Activated CD4-positive, alpha-beta T cell treated with anti-CD3 and anti-CD28 coated beads, Interleukin-2, amount 50 U/mL, for 16 hours (primary cell): ENCODE data around the gene CSNK1G2.

ENCODE experiments used
- DNase-seq: peaks from one replicate; pipeline ENCODE4 v3.0.0-alpha.2; 2020

CSNK1G2 gene

GRCh38 chr19:1920644-1921043, 20.3 kb upstream of the CSNK1G2 start:
- no peak for DNase-seq

- DNase-seq, result no peak
Observed at GRCh38 chr19:1921326-1921725, 19.6 kb upstream of the CSNK1G2 start.

GRCh38 chr19:1921825-1922224, 19.1 kb upstream of the CSNK1G2 start:
- DNase-seq, result peak; percentile 55

GRCh38 chr19:1922803-1923202, 18.2 kb upstream of the CSNK1G2 start:
- no peak for DNase-seq

- DNase-seq, result peak; percentile 80
Observed at GRCh38 chr19:1923319-1923718, 17.7 kb upstream of the CSNK1G2 start.

DNA sequence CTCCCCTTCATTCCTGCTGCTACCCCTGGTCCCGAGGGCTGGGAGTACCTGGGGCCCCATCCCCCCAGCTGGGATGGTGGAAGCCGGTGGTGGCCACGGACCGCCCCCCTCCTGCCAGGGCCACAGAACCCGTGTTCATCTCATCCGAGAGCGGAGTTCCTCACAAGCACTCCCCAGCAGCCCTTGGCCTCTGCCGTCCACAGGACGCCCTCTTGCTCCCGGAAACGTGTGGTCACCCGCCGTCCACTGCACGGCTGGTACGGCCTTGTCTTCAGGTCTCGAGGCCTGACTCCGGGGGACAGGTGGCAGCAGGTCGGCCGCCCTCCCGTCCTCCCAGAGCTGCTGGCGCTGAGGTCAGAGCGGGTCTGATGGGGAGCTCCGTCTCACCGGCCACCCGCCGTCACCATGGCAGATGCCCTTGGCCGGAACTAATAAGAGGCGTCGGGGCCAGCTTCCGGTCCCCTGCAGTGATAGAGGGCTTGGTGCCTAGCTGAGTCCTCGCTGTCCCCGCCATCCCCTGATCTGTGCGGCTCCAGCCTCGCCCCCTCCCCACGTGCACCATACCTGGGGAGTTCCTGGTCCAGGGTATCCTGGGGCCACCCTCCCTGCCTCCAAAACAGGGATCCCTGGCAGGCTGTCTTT, 16.5 kb upstream of the CSNK1G2 start:
- no peak for DNase-seq

DNA sequence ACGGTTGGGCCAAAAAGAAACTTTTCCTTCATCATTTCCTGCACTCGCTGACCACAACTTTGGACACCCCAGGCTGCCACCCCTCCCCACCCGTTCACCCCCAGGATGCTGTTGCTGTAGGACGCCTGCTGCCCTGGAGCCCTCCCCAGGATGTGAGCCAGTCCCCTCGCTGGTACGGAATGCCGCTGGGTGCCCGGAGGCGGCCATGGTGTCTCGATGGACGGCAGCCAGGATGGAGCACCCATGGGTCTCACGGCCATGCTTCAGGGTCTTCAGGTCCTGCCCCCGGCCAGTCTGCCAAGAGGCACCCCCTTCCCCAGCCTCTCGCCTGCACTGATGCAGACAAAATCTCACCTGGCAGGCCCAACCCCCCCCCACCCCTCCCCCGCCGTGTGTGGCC, 15.4 kb upstream of the CSNK1G2 start:
- no peak for DNase-seq

DNA sequence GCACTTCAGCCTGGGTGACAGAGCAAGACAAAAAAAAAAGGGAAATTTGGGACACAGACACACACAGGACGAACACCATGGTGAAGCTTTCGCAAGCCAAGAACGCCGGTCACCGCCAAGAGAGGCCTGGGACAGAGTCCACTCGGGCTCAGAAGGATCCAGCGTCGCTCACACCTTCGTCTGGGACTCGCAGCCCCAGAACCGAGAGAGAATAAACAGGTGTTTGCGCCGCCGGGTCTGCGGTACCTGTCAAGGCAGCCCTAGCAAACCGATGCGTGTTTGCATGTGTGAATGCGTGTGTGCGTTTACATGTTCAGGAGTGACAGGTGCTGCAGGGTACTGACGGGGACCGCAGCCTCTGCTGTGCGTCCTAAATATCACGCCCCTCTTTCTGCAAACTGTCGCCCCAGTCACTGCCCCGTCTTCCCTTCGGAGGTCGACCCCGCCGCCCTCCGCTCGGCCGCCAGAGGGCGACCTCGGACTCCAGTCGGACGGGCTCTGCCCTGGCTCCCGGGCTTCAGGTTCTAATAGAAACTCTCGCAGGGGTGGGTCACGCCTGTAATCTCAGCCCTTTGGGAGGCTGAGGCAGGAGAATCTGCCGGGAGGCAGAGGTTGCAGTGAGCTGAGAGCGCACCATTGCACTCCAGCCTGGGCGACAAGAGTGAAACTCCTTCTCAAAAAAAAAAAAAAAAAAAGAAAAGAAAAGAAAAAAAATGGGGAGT, 11.8 kb upstream of the CSNK1G2 start:
- peak; percentile 83 for DNase-seq

DNA sequence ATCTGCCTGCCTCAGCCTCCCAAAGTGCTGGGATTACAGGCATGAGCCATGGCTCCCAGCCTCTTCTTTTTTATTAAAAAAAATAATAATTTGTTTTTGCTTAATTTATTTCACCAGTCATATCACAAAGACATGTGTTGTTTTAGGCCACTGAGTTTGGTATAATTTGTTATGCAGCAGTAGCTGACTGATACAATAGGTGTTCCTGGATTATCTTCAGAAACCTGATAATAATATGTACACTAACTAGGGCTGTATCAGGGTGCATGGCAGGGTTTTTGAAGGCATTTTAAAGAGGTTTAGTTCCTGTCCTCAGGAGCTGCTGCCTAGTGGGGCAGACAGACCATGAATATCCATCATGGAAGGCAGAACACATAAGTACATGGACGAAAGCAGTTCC, 9.5 kb upstream of the CSNK1G2 start:
- DNase-seq, result no peak

GRCh38 chr19:1932395-1932794, 8.6 kb upstream of the CSNK1G2 start:
- no peak for DNase-seq

DNA sequence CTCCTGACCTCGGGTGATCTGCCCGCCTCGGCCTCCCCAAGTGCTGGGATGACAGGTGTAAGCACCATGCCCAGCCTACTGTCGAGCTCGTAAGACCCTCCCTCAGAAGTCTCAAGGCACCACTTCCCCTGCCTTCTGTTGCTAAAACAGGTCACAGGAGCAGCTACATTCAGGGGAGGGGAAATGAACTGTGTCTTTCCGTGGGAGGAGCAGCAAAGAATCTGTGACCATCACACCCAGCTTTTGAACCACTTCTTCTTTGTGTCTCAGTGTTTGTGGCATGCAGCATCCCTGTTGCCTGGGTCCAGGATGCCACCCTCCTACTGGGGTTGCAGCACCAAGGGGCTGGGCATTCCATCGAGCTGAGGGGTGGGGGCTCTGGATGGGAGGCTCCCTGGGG, 7.7 kb upstream of the CSNK1G2 start:
- DNase-seq, result no peak

DNA sequence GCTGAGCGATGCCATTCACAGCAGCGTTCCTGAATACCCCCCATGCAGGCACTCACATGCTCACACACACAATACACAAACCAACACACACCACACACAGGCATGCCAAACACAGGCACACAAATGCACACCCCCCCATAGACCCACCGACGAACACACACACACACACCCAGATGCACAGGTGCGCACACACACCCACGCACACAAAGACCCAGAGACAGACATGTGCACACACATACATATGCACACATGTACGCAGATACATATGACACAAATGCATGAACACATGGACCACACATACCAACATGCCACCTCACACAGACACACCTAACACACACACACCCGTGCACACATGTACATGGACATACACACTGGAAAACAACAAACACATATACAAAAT, 7.0 kb upstream of the CSNK1G2 start:
- DNase-seq, result no peak

- DNase-seq, result peak; percentile 65
Observed at GRCh38 chr19:1935484-1936208, 5.3 kb upstream of the CSNK1G2 start.

DNA sequence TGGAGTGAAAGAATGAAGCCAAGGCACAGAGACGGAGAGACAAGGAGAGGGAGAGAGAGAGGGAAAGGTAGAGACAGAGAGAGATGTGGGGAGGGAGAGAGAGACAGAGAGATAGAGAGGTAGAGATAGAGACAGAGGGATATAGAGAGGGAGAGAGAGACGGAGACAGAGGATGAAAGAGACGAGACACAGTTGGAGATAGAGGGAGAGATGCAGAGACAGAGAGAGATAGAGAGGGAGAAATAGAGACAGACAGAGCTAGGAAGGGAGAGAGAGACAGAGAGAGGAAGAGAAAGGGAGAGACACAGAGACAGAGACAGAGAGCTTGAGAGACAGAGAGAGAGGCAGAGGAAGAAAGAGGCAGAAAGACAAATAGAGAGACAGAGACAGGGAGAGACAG, 4.5 kb upstream of the CSNK1G2 start:
- DNase-seq, result no peak

- DNase-seq, result no peak
Observed at GRCh38 chr19:1936916-1937610, 3.9 kb upstream of the CSNK1G2 start.

DNA sequence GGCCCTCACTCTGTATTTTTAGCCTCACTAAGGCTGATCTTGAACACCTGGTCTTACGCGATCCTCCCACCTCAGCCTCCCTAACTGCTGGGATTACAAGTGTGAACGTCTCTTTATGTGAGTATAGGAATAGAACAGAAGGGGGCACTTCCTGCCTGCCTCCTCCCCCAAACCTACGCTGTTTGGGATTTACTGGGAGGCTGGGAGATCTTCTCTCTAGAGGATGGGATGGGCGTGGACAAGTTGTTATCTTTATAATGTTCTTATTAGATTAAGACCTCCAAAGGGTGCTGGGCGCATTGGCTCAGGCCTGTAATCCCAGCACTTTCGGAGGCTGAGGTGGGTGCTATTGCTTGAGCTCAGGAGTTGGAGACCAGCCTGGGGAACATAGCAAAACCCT, 2.9 kb upstream of the CSNK1G2 start:
- no peak for DNase-seq

DNA sequence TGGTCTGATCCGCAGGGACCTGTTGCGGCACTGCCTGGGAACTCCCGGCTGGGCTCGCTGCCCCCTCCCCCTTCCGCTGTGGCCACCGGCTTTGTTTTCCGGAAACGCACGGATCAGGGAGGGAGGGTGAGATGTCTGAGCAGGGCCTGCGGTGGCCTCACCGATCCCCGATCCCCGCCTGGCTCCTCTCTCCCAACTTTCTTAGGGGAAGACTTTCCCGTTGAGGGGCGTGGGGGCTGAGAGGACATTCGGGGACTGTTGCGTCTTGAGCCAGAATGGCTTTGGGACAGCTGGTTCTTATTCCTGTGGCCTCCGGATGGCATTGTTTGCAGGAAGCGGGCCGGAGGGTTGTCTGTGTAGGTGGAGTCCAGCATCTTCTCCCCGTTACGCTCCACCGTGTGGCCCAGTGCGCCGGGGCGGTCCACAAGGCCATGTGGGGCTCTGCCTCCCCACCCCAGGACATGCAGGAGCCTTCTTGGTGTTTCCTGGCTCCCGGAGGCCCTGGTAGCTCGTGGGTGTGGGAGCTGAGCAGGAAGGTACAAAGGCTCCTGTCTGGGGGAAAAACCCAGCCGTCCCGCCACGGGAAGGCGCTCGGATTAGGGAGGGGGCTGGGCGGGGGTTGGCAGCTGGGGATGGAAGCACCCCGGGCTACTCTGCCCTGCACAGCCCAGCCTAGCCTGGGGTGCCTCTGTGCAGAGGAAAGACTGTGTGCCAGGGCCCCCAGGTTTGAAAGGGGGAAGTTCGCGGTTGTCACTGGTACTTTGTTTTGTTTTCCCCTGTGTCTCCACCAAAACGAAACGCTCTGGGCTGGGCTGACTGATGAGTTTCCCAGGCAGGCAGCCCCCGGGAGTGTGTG, 1.3 kb downstream of the CSNK1G2 start:
- peak; percentile 76 for DNase-seq

- DNase-seq, result no peak
Observed at GRCh38 chr19:1942934-1943555, 2.1 kb downstream of the CSNK1G2 start.

GRCh38 chr19:1943661-1944087, 2.7 kb downstream of the CSNK1G2 start:
- DNase-seq, result no peak

DNA sequence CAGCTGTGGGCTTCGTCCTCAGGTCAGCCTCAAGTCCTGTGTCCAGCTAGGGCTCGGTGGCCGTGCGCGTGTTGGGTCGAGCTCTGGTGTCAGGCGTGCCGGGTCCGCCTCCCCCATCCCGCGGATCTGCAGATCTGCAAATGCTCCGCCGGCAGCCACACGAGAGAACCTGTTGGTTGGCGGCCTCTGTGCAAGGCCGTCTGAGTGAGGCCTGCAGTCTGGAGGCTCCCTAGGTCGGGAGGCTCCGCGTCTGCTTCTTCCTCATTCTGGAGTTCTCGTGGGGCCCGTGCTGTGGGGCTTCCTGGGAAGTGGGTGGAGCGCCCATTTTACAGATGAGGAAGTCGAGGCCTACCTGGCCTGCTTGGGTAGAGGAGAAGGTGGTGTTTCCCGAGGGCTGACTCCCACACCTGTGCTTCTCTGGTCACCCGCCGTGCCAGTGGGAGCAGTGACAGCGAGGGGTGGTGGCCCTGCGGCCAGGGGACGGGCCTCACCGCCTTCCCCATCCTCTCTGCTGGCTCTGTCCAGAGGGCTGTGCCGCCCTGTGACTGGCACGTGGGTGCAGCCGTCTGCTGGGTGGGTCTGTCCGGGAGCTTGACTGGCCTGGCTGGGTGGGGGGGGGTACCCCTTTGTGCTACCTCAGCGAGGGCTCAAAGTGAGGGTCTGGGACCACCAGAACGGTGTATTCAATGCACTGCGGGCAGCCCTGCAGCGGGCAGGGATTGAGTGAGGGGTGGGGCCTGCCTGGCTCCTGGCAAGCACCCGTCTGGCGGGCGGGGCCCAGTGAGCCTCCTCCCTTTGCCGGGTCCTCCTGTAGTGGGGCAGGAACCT, 3.3 kb downstream of the CSNK1G2 start:
- DNase-seq, result no peak

- no peak for DNase-seq
Observed at GRCh38 chr19:1944916-1945561, 4.1 kb downstream of the CSNK1G2 start.
